OCI-LY7 (cell line): ENCODE data around the gene F8A1.

Source experiments
- CTCF ChIP-seq: fragments of 200-600 bp; sonication (generic); conservative IDR thresholded peaks from 2 replicates; pipeline ENCODE4 v1.5.1; 2014; ENCODE audit warnings: mild to moderate bottlenecking, antibody characterized with exemption, low read length, moderate library complexity, mixed read lengths
- EZH2phosphoT487 ChIP-seq: fragments of 200-600 bp; sonication (generic); IDR thresholded peaks from 2 replicates; pipeline ENCODE4 v1.6.1; 2018; ENCODE audit warnings: low read depth, borderline replicate concordance, mild to moderate bottlenecking, mixed run types, antibody characterized with exemption, low read length, moderate library complexity, mixed read lengths

- no peak for TF ChIP-seq EZH2phosphoT487
- no peak for TF ChIP-seq CTCF
Measured at GRCh38 chrX:154890990-154891639, 5.0 kb downstream of the F8A1 start.
